GM12878 (cell line): ENCODE measurements around the gene KIRREL3. TPM values are rescaled to one million over a fixed set of nuclear protein-coding genes. Genes with fewer than 3 reads are reported as not detected.

Source experiments
- ATAC-seq: fragments of 200-7000 bp; cut with Tn5 transposase; 3 replicates; pipeline ENCODE4 v1.9.1; 2020; ENCODE audit warnings: mild to moderate bottlenecking, moderate library complexity
- BruUV-seq: library from RNA; stranded (reverse); fragments of 400-500 nt; replicated peaks from 2 replicates; lab custom pipeline; 2021; lab: Mats Ljungman, UMichigan
- CTCF ChIA-PET: fragments of 300-600 bp; sonication (Branson Sonifier 250); formaldehyde crosslinking; extraction: SDS; loops from one replicate; lab custom pipeline; 2021; ENCODE audit warnings: inconsistent platforms; lab: Yijun Ruan, JAX
- POLR2A ChIA-PET: fragments of 350-600 bp; formaldehyde crosslinking; extraction: SDS; loops from one replicate; lab custom pipeline; 2021; ENCODE audit warnings: inconsistent platforms; lab: Charles Lee
- RAD21 ChIA-PET: fragments of 300-600 bp; sonication (Branson Sonifier 250); formaldehyde crosslinking; loops from one replicate; lab custom pipeline; 2023; ENCODE audit warnings: antibody characterized with exemption; ENCODE audit not compliant: unreplicated experiment; lab: Charles Lee
- SMC1A ChIA-PET: fragments of 300-600 bp; sonication (Branson Sonifier 250); formaldehyde crosslinking; loops from one replicate; lab custom pipeline; 2023; ENCODE audit not compliant: unreplicated experiment, uncharacterized antibody; lab: Charles Lee
- DNase-seq: peaks from one replicate; pipeline ENCODE4 v3.0.0-alpha.2; 2011; ENCODE audit warnings: low read depth, low spot score
- FAIRE-seq: peaks from 3 replicates; lab custom pipeline; 2011; peaks lifted over from hg19 to GRCh38; lab: Jason Lieb, UNC
- H2AFZ ChIP-seq: 2 replicates; pipeline ENCODE4 v1.6.0; 2011; ENCODE audit warnings: low read depth, low read length, control low read depth; ENCODE audit not compliant: control insufficient read depth
- H3K27ac ChIP-seq: 2 replicates; pipeline ENCODE4 v1.5.1; 2011; ENCODE audit warnings: control low read depth; ENCODE audit not compliant: control insufficient read depth, insufficient read depth
- H3K27me3 ChIP-seq, 2 experiments: replicated peaks in 1 of 2; 2 replicates each; pipeline versions ENCODE4 v1.6.0 to v1.6.1; 2011; ENCODE audit warnings: low read length in 1 of 2; ENCODE audit not compliant: control insufficient read depth in 2 of 2, insufficient read depth in 2 of 2
- H3K36me3 ChIP-seq, 2 experiments: 2 replicates each; pipeline ENCODE4 v1.5.1; 2011; ENCODE audit warnings: low read length in 1 of 2; ENCODE audit not compliant: control insufficient read depth in 2 of 2, insufficient read depth in 2 of 2
- H3K4me1 ChIP-seq: 2 replicates; pipeline ENCODE4 v1.6.1; 2011; ENCODE audit warnings: mild to moderate bottlenecking, low read length, moderate library complexity, mixed read lengths; ENCODE audit not compliant: control insufficient read depth, insufficient read depth
- H3K4me2 ChIP-seq: 2 replicates; pipeline ENCODE4 v1.6.0; 2011; ENCODE audit warnings: control low read depth; ENCODE audit not compliant: control insufficient read depth, insufficient read depth
- H3K4me3 ChIP-seq: fragments of 200-600 bp; sonication (generic); 2 replicates; pipeline ENCODE4 v1.5.1; 2016
- H3K79me2 ChIP-seq: 2 replicates; pipeline ENCODE4 v1.6.0; 2011; ENCODE audit warnings: low read length; ENCODE audit not compliant: control insufficient read depth, insufficient read depth
- H3K9ac ChIP-seq: 2 replicates; pipeline ENCODE4 v1.8.0; 2011; ENCODE audit warnings: low read length, control low read depth, mixed read lengths; ENCODE audit not compliant: control insufficient read depth, insufficient read depth
- H3K9me3 ChIP-seq: replicated peaks from 3 replicates; pipeline ENCODE4 v1.5.1; 2011; ENCODE audit warnings: mild to moderate bottlenecking, low read length; ENCODE audit not compliant: control insufficient read depth, insufficient read depth
- H4K20me1 ChIP-seq: 2 replicates; pipeline ENCODE4 v1.6.0; 2011; ENCODE audit not compliant: control insufficient read depth, insufficient read depth
- CBX5 ChIP-seq: sonication (generic); IDR thresholded peaks from 2 replicates; pipeline ENCODE4 v1.6.1; 2016; ENCODE audit warnings: low read depth, moderate library complexity, mild to moderate bottlenecking, inconsistent platforms
- CREB1 ChIP-seq: IDR thresholded peaks from 2 replicates; pipeline ENCODE4 v1.6.1; 2012; ENCODE audit warnings: low read depth, mild to moderate bottlenecking, inconsistent platforms
- GABPA ChIP-seq: IDR thresholded peaks from 2 replicates; pipeline ENCODE4 v1.6.1; 2014; ENCODE audit warnings: antibody characterized with exemption, low read depth, mild to moderate bottlenecking, inconsistent platforms
- JUND ChIP-seq: IDR thresholded peaks from 2 replicates; pipeline ENCODE4 v1.6.1; 2012; ENCODE audit warnings: low read depth, mild to moderate bottlenecking, low read length, improper control_type of control experiment, moderate library complexity
- KAT2A ChIP-seq: conservative IDR thresholded peaks from 2 replicates; pipeline ENCODE4 v1.6.1; 2011; ENCODE audit warnings: low read depth, low read length; ENCODE audit not compliant: control insufficient read depth
- KDM1A ChIP-seq: fragments of 200-600 bp; sonication (generic); IDR thresholded peaks from 2 replicates; pipeline ENCODE4 v1.6.1; 2016; ENCODE audit warnings: borderline replicate concordance
- LARP7 ChIP-seq: fragments of 450-650 bp; IDR thresholded peaks from 2 replicates; pipeline ENCODE4 v1.6.1; 2017; ENCODE audit warnings: mild to moderate bottlenecking
- MAX ChIP-seq: IDR thresholded peaks from 2 replicates; pipeline ENCODE4 v1.6.1; 2012; ENCODE audit warnings: low read depth, low read length, improper control_type of control experiment
- NFYA ChIP-seq: IDR thresholded peaks from 2 replicates; pipeline ENCODE4 v1.6.1; 2011; ENCODE audit warnings: low read depth, mild to moderate bottlenecking, low read length, improper control_type of control experiment, borderline replicate concordance
- NRF1 ChIP-seq: conservative IDR thresholded peaks from 2 replicates; pipeline ENCODE4 v1.6.1; 2011; ENCODE audit warnings: mild to moderate bottlenecking, low read depth, low read length, improper control_type of control experiment
- RFX5 ChIP-seq: IDR thresholded peaks from 2 replicates; pipeline ENCODE4 v1.6.1; 2011; ENCODE audit warnings: low read depth, low read length, improper control_type of control experiment
- RUNX3 ChIP-seq: IDR thresholded peaks from 2 replicates; pipeline ENCODE4 v1.6.1; 2012; ENCODE audit warnings: low read length, inconsistent platforms
- SUZ12 ChIP-seq: fragments of 200-600 bp; sonication (generic); IDR thresholded peaks from one replicate; pipeline ENCODE4 v1.6.1; 2018; ENCODE audit warnings: antibody characterized with exemption, mild to moderate bottlenecking; ENCODE audit not compliant: unreplicated experiment
- WRNIP1 ChIP-seq: IDR thresholded peaks from 2 replicates; pipeline ENCODE4 v1.6.1; 2011; ENCODE audit warnings: low read depth, low read length, improper control_type of control experiment, borderline replicate concordance
- ZBED1 ChIP-seq: IDR thresholded peaks from 2 replicates; pipeline ENCODE4 v1.6.1; 2016; ENCODE audit warnings: borderline replicate concordance
- ZNF217 ChIP-seq: fragments of 450-650 bp; IDR thresholded peaks from 2 replicates; pipeline ENCODE4 v1.6.1; 2017; ENCODE audit warnings: antibody characterized with exemption, mild to moderate bottlenecking
- WGBS: methylation state at CpG from one replicate; pipeline ENCODE4 v1.1.6; 2016; ENCODE audit warnings: low lambda C conversion rate; ENCODE audit not compliant: insufficient replicate concordance, insufficient coverage; ENCODE audit errors: missing lambda C conversion rate; 5-methylcytosine and 5-hydroxymethylcytosine counted together
- in situ Hi-C: fragments of 300-500 bp; cut with MboI; formaldehyde crosslinking; loops from 9 replicates; pipeline ENCODE4 v1.14.3; 2018; ENCODE audit warnings: mixed read lengths
- intact Hi-C: fragments of 100-400 bp; cut with micrococcal nuclease; formaldehyde crosslinking; loops from one replicate; pipeline ENCODE4 v1.14.2; 2022; ENCODE audit not compliant: unreplicated experiment
- polyA plus RNA-seq, 11 experiments: library from polyadenylated mRNA; depleted of rRNA in 4 of 11; unstranded in 6 of 11; stranded (reverse) in 5 of 11; fragments of >200 nt; fragmentation: Nextera tagmentation in 4 of 11; fragmentation: Illumina TruSeq in 1 of 11; extraction: Ambion mirVana in 4 of 11; extraction: Trizol in 1 of 11; gene quantifications; 1 replicate in 1 of 11; 2 replicates in 10 of 11; pipeline versions ENCODE4 v1.2.1 to v1.2.3, GENCODE V29; 2011 to 2016; ENCODE audit warnings: inconsistent platforms in 2 of 11, missing spikeins in 2 of 11, low read depth in 1 of 11
- total RNA-seq, 4 experiments: library from RNA; depleted of rRNA in 3 of 4; stranded (reverse); fragments of >200 nt in 3 of 4; fragmentation: Illumina TruSeq in 1 of 4; extraction: Trizol in 1 of 4; gene quantifications; 2 replicates each; pipeline versions ENCODE4 v1.2.1 to v1.2.3, GENCODE V29; 2013 to 2021
- TF ChIP-seq, protein P1 (sequence below): fragments of 450-650 bp; IDR thresholded peaks from 2 replicates; pipeline ENCODE4 v1.6.1; 2017; ENCODE audit warnings: mild to moderate bottlenecking, moderate library complexity
- TF ChIP-seq, protein P2 (sequence below): IDR thresholded peaks from 2 replicates; pipeline ENCODE4 v1.6.1; 2012; ENCODE audit warnings: low read length, inconsistent platforms

The KIRREL3 gene
- total and polyA plus RNA-seq, 10 of the 15 experiments (the other 5 are each of a cell fraction or from before 2014, with no cell fraction given), result under 0.01 TPM; not detected in 9

GRCh38 chr11:126716456-126717083 lies 284.0 kb downstream of the KIRREL3 start:
- CTCF ChIA-PET, result interaction anchor here (0.6 to 5.7 kb wide), 21 partner anchors 9 to 1486 kb away, joined by 3 to 68 read pairs (median 4); no protein-coding TSS in a partner anchor
- TF ChIP-seq ZNF217 (no peak), CBX5 (no peak), SUZ12 (no peak), NRF1 (no peak), WRNIP1 (no peak), RUNX3 (no peak), MAX (no peak), CREB1 (no peak), KDM1A (no peak), RFX5 (no peak), ZBED1 (no peak), KAT2A (no peak), NFYA (no peak), JUND (no peak), LARP7 (no peak), GABPA (no peak)
- TF ChIP-seq, protein P1, sequence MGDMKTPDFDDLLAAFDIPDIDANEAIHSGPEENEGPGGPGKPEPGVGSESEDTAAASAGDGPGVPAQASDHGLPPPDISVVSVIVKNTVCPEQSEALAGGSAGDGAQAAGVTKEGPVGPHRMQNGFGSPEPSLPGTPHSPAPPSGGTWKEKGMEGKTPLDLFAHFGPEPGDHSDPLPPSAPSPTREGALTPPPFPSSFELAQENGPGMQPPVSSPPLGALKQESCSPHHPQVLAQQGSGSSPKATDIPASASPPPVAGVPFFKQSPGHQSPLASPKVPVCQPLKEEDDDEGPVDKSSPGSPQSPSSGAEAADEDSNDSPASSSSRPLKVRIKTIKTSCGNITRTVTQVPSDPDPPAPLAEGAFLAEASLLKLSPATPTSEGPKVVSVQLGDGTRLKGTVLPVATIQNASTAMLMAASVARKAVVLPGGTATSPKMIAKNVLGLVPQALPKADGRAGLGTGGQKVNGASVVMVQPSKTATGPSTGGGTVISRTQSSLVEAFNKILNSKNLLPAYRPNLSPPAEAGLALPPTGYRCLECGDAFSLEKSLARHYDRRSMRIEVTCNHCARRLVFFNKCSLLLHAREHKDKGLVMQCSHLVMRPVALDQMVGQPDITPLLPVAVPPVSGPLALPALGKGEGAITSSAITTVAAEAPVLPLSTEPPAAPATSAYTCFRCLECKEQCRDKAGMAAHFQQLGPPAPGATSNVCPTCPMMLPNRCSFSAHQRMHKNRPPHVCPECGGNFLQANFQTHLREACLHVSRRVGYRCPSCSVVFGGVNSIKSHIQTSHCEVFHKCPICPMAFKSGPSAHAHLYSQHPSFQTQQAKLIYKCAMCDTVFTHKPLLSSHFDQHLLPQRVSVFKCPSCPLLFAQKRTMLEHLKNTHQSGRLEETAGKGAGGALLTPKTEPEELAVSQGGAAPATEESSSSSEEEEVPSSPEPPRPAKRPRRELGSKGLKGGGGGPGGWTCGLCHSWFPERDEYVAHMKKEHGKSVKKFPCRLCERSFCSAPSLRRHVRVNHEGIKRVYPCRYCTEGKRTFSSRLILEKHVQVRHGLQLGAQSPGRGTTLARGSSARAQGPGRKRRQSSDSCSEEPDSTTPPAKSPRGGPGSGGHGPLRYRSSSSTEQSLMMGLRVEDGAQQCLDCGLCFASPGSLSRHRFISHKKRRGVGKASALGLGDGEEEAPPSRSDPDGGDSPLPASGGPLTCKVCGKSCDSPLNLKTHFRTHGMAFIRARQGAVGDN, result no peak
- TF ChIP-seq, protein P2, sequence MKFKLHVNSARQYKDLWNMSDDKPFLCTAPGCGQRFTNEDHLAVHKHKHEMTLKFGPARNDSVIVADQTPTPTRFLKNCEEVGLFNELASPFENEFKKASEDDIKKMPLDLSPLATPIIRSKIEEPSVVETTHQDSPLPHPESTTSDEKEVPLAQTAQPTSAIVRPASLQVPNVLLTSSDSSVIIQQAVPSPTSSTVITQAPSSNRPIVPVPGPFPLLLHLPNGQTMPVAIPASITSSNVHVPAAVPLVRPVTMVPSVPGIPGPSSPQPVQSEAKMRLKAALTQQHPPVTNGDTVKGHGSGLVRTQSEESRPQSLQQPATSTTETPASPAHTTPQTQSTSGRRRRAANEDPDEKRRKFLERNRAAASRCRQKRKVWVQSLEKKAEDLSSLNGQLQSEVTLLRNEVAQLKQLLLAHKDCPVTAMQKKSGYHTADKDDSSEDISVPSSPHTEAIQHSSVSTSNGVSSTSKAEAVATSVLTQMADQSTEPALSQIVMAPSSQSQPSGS, result no peak

More at GRCh38 chr11:126716456-126717083, 284.0 kb downstream of the KIRREL3 start:
- RAD21 ChIA-PET, result interaction anchor here (0.6 to 2.5 kb wide), 8 partner anchors 141 to 629 kb away, joined by 3 to 11 read pairs (median 6); no protein-coding TSS in a partner anchor
- Histone ChIP-seq H3K79me2 (no peaks in the 10 kb centered on the region), H3K9me3 (no peaks in the 10 kb centered on the region), H3K9ac (no peak overlapping the region), H3K4me3 (no peak overlapping the region), H3K27me3 (peaks cover 3 to 16% of the 10 kb centered on the region in 2 experiments), H3K4me1 (no peaks in the 10 kb centered on the region), H3K27ac (no peak overlapping the region), H4K20me1 (no peaks in the 10 kb centered on the region), H3K36me3 (no peaks in the 10 kb centered on the region), H2AFZ (no peak overlapping the region), H3K4me2 (no peak overlapping the region)
- DNase-seq, result no peak
- 16% methylated on average over 4 of the region's 4 CpGs for WGBS
- FAIRE-seq, result peak; percentile 27
- intact Hi-C loops (loop anchor here (1.0 to 5.0 kb wide), 6 partner anchors 110 to 631 kb away; no protein-coding TSS in a partner anchor), in situ Hi-C loops (loop anchor here (5.0 to 10.0 kb wide), 2 partner anchors 276 to 358 kb away; no protein-coding TSS in a partner anchor)
- SMC1A ChIA-PET, result interaction anchor here (0.6 to 5.8 kb wide), 10 partner anchors 10 to 629 kb away, joined by 3 to 40 read pairs (median 3); no protein-coding TSS in a partner anchor
- POLR2A ChIA-PET, result interaction anchor here (0.6 to 0.8 kb wide), 2 partner anchors 274 to 1174 kb away, joined by 3 to 4 read pairs; no protein-coding TSS in a partner anchor
- peak; percentile 90 for ATAC-seq
- BruUV-seq, result no TSS peak
